SIG-M5 treated with dmso at 0.1 percent for 504 hours (cell line): Measurements from ENCODE around the gene YLPM1.

Experiments
- DNase-seq: peaks from one replicate; lab custom pipeline; 2025; ENCODE audit not compliant: unreplicated experiment; lab: John Stamatoyannopoulos, UW

Gene YLPM1

DNA sequence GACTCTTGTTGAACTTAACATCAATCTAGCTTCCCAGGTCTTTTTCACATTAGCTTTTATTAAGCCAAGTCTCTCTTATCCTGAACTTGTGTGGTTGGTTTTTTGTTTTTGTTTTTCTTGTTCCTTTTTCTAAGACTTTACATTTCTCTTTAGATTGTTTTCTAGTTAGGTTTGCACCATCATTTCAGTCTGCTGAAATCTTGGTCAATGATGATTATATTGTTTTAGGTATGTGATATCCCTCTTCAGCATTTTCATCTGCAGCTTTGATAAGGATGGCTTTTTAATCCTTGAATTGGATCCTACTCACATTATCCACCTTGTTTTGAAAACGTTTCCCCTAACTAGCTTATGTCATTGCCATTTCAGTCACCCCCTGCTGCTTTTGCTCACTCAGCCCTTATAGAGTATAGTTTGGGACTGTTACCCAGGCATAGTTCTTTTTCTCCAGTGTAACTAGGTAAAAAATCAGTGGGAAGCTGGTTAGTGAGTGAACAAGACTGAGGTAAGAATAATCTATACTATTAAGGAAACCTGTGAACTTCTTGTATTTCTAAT lies 22.0 kb downstream of the YLPM1 start:
- no peak for DNase-seq

DNA sequence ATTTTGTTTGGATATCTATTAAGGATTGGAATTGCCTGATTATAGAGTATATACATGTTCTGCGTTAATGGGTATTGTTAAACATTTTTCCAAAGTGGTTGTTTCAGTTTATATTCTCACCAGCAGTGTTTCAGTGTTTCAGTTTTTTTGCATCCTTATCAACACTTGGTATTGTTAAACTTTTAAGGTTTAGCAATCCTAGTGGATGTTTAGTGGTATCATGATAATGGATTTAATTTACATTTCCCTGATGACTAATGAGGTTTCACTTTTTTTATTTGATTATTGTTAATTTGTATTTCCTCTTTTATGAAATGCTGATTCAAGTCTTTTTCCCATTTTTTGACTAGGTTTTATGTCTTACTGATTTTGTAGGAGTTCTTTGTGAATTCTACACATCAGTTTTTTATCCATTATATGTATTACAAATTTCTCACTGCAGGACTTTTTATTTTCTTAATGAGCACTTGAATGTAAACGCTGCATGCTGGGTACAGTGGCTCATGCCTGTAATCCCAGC lies 23.7 kb downstream of the YLPM1 start:
- no peak for DNase-seq

DNA sequence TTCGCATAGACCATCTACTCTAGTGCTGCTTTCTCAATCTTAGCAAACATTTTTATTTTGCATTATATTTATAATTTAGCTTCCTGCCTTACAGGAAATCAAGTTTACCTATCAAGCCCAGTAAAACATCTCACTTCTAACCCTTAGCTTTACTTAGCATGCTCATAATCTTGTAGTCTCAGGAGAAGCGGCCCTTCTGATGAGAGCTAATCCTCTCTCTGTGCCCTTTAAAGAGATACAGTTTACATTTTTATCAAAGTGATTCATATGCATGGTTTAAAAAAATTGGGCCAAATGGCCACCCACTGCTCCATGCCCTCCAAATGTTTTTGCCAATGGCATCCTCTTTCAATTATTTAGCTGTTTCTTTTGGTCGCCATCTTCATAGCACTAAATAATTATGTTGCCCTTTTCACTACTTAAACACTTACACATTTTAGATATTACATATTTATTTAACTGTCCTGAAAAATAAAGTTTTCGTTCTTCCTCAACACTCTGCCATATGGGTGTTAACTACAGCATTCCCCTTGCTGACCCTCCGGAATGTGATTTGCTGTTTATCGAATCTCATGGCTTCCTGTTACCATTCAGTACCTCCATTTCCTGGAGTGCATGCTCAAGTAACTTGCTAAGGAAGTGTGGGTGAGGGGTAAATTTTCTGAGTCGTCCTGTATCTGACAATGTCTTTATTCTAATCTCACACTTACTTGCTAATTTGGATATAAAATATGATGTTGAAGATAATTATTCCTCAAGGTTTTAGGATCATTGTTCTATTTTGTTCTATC lies 29.3 kb downstream of the YLPM1 start:
- no peak for DNase-seq

DNA sequence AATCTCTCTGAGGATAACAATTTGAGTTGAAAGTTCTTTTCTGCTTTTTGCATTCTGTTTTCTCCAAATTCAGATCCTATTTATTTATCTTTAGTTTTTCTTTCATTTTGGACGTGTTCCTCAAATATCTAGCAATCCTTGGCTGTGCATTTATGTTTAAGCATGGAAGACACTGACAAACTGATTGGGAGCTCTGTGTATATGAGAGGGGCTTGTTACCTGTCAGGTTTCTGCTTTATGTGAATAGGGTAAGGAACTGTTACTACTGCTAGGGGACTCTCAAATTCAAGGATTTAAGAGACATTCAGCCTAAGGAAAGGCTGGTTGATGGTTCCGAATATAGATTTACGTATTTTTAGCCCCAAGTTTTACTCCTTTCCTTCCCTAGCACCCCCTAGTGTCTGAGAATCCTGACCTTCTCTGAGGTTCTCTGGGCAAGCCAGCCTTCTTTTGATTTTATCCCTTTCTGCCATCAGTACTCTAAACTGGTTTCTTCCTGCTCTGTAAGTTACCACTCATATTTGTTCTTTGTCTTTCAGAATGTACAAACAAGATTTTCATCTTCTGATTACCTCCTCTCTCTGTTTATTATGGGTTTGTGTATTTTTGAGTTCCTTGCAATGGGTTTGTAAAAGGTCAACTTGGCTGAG lies 30.5 kb downstream of the YLPM1 start:
- peak; percentile 49 for DNase-seq

DNA sequence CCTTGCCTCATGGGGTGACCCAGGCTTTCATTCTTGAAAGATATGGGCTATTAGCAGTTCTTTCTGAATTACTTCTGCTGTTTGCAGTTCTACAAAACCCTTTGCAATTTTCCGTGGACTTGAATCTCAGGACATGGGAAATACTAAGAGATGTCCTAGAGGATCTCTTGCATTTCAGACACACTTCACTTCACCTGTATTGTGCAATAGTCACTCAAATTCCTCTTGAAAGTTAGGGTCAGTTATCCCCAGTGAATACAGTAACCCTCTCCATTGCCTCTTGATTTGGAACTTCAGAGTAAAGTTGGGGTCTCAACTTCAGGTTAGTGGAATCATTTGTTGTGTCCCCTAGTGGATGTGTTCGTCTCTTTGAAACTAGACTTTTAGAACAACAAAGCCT lies 31.8 kb downstream of the YLPM1 start:
- DNase-seq, result no peak

DNA sequence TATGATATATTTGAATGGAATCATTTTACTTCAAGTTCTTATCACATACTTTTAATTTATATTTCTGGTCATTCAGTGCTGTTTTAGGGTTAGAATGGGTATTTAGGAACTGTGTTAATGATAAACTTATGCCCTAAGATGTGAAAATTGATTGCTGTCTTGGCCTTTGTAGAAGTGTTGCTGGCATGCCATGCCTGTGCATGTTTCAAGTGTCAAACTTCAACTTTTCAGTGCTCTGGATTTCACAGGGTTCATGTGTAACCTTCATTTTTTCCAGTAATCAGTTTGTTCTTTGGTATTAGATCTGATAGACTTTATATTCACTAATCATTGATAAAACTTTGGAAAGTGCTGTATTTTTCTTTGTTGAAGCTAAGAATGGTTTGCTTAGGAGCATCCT lies 36.6 kb downstream of the YLPM1 start:
- no peak for DNase-seq

DNA sequence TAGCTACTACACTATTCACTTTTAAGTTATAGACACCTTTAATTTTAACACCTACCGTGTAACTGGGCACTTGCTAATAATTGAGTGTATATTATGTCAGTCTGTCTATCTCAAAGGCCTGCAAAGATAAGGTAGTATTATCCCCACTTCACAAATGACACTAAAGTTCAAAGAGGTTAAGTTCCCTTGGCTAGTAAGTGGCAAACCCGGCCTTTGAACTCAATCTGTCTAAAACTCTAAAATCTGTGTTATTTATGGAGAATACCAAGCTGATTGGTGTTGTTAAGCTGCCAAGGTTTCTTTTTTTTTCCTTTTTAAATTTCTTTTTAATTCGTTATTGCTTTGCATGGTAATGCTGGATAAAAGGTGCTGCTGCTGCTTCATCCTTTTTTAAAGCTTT lies 37.7 kb downstream of the YLPM1 start:
- no peak for DNase-seq

DNA sequence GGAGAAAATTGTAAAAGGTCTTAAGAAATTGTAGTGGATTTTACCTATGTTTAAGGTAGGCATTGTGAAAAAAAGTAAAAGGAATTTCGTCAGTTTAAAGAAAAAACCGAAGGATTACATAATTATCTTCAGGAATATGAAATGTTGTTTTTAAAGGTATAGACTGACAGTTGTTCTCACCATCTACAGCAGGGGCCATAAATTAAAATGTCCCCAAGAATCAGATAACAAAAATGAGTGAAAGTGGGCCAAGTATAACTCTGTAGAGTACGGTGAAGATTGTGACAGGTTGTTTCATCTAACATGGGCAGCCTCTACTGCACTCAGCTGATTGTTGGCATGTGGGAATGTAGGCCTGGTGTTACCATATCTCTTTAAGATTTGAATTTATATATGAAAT lies 38.3 kb downstream of the YLPM1 start:
- no peak for DNase-seq

DNA sequence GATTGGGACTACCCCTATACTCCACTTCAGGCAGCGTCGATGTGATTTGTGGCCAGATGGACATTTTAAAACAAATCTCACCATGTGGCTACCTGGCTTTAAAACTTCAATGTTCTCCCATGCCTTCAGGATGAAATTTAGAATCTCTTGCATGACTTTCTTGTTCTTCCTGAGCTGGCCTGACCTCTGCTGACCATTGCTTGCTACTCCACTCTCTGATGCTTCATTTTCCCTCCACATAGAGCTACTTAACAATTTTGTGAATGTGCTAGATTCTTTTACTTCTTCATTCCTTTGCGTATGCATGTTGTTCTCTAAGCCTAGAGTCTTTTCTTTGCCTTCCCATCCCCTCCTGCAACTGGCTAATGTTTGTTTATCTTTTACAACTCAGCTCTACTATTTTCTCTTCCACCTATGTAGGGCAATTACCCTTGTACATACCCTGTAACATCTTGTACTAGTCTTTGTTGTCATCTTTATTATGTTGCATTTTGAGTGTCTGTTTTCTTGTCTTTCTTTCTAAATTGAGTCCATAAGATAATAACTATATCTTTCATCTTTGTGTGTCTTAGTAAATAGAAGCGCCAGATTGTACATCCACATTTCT lies 41.2 kb downstream of the YLPM1 start:
- peak; percentile 25 for DNase-seq

DNA sequence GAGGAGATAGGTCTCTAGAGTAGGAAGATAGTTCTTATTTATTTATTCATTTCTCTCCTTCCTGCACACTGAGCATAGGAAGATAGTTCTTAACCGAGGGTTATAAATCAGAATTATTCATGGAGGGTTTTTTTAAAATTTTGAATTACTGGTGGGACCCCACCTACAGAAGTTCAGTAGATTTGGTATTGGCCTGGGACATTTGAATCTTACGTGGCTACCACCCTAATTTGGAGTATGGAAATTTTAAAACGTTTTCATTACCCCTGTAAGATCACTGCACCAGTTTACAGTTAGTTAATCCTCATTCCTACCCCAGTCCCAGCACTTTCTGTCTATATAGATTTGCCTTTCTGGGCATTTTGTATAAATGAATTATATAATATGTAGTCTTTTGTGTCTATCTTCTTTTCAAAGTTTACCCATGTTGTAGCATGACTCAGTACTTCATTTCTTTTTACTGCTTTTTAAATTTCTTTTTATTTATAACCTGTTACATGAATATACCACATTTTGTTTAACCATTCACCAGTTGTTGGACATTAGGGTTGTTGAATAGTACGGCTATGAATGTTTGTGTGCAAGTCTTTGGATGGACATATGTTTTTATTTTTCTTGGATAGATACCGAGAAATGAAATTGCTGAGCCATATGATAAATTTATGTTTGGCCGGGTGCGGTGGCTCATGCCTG lies 44.9 kb downstream of the YLPM1 start:
- no peak for DNase-seq

DNA sequence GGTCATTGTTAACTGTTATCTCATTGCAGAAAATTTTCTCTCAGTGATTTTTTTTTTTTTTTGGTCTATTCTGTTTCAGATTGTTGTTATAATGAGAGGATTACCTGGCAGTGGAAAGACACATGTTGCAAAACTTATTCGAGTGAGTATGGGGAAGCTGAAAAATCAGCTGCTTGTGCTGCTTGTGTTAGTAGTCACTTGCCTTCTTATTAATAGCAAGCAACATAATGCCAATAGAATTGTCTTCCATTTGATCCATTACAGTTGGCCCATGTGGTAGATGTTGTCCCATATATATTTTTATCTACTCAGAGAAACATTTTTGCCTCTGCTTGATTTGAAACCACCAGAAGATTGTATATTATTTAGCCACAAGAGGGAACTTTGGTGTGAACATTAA lies 53.0 kb downstream of the YLPM1 start:
- DNase-seq, result no peak

DNA sequence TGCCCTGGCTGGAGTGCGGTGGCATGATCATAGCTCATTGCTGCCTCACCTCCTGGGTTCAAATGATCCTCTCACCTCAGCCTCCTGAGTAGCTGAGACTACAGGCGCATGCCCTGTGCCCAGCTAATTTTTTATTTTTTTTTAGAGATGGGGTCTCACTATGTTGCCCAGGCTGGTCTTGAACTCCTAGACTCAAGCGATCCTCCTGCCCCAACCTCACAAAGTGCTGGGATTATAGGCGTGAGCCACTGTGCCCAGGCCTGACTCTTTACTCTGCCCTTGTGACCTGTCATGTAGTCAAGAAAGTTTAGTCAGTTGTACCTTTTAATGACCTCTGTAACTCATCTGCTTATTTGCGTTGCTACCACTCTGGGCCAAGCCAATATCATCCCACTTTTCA lies 57.2 kb downstream of the YLPM1 start:
- no peak for DNase-seq

DNA sequence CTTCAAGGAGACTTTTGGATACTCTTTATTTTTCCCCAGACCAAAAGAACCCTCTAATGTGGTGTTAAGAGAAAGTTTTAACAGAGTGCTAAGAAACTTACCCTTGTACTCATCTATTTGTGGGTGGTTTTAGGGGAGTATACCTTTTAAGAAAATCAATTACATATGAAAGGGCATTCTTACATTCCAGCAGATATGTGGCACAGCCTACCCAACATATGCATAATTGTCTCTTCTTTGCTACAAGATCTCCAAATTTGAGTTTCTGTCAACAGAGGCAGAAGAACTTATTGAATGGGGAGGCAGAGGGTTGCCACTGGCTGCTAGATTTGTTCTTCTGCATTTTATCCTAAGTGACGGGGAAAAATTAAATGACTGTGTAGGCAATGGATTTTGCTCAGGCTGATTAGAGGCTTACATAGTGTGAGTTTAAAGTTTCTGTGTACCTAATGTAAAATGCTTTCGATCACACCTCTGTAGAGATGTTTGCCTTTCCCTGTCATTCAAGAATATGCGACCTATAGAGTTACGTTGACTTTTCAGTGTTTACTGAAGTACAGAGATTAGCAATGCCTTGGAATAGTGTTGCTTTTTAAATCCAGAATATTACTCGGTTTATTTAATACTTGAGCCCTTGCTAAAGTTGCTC lies 58.3 kb downstream of the YLPM1 start:
- no peak for DNase-seq

DNA sequence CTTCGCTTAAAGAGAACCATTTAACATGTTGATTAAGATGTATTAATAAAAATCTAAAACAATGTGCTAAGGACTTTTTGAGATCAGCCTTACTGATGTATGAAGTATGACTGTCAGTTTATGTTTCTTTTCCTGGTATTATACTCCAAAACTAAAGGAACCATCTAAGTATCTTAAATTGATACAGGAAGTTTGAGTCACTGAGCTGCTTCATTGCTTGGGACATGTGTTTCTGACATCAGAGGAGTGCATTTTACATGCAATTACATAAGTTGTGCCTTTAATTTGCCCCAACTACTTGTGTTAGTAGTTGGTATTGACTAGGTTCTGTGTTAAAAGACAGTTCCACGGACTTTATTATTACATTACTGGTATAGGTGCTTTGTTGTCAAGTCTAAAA lies 61.9 kb downstream of the YLPM1 start:
- DNase-seq, result no peak

DNA sequence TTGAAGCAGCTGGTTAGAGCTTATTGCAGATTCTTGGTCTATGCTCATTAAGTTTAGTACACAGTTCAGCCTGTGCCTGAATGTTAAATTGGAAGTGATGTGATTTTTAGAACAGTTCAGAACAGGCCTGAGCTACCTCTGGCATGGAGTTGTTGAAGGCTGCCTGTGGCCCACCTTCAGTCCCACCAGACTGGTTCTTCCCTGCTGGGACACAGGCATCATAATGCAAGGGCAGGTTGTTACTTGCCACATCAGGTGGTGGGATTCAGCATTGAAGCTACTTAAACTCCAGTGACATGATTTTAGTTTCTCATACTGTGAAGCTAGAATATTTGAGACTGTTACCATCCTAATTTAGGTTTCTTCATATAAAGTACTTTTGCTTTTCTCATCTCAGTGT lies 63.5 kb downstream of the YLPM1 start:
- no peak for DNase-seq

DNA sequence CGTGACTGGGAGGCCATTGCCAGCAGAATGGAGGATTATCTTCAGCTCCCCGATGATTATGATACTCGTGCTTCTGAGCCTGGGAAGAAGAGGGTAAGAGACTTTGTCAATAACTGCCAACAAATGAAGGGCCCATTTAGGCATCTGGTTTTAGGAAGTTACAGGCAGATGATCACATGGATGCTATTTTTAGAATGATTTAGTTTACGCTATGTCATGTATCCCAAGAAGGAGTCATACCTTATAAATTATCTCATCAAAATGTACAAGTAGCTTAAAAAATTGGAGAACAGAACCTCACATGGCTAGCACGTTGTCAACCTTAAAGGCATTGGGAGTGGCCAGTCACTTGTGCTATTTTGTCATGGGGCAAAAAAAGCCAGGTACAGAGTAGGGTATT lies 66.1 kb downstream of the YLPM1 start:
- no peak for DNase-seq

DNA sequence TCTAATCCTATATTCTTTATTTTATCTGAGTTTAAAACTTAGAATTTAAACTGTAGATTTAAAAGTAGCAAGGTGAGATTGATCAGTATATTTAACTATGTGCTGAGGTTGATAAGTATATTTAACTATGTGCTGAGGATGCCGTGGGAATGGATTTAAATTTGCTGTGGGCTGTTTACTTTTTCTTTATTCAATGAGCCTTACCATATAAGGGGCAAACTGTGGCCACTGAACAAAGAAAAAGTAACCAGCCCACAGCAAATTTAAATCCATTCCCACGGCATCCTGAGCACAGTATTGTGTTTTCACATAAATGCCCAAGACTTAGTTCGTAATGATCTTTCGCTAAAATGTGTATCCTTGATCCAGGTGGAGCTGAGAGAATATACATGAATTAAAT lies 69.7 kb downstream of the YLPM1 start:
- DNase-seq, result no peak

DNA sequence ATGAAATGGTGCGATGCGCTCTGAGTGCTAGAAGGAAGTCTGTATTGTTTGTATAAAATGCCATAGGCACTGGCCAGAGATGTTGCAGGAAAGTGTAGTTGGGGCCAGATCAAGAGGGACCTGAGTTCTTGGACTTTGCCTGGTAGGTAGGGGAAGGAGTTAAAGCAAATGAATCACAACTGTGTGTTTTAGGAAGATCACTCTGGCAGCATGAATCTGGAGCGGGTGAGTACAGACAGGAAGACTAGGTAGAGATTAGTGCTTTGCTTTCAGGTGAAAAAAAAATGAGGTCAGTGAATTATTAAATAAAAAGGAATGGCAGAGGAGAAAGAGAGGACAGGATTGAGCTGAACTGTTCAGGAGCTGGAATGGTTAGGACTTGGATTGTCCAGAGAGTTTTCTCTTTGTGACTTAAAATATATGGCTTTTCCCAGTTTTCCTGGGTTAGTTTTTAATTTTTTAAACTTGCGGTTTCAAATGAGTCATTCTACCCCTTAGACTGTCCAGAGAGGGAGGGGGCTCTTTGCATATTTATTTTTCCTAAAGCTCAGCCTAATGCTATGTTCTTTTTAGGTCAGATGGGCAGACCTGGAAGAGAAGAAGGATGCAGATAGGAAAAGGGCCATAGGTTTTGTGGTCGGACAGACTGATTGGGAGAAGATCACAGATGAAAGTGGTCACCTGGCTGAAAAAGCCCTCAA lies 71.7 kb downstream of the YLPM1 start:
- no peak for DNase-seq

DNA sequence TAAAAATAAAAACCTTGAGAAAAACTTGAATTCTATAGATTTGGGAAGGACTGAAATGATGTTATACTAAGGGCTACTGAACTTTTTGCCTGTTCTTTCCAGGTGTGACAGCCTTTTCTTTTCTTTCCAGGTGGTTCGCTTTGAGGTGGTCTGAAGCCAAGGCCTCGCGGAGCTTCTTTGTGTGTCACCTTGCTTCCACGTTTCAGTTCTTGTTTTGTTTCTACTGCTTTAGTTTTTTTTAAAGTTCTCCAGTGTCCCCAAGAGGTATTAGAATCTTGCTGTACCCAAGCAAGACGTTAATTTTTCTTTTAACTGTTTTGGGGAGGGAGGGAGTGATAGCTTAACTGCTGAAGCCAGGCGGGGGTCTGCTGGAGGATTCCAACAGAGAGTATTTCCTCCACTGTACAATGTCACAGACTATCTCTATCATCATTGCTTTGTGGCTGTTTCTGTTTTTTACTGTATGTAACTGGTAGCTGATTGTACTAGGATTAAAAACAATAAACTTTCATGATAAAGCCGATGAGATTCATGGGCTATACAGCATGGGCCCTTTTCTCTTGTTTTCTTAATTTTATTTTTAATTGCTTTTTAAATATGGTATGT lies 72.6 kb downstream of the YLPM1 start:
- DNase-seq, result no peak
